Measurements from ENCODE around the gene KIF20B.

KIF20B gene

GRCh38 chr10:89668386-89669071, 32.9 kb upstream of the KIF20B start:
- no peak overlapping the region for H3K4me3 ChIP-seq (ENCODE audit: low read depth, low read length)
- TF ChIP-seq CTCF (IDR thresholded peaks at IDR 0.05; ENCODE audit: low read depth, low read length, missing control alignments) = no peak
- DNase-seq (ENCODE audit: low read depth) = no peak

GRCh38 chr10:89669985-89670384, 31.4 kb upstream of the KIF20B start:
- no peak overlapping the region for H3K4me3 ChIP-seq (ENCODE audit: low read depth, low read length)

GRCh38 chr10:89670926-89671325, 30.5 kb upstream of the KIF20B start:
- H3K4me3 ChIP-seq (ENCODE audit: low read depth, low read length) = no peak overlapping the region
- no peak for DNase-seq (ENCODE audit: low read depth)
- no peak for TF ChIP-seq CTCF (IDR thresholded peaks at IDR 0.05; ENCODE audit: low read depth, low read length, missing control alignments)

More at GRCh38 chr10:89669985-89670384, 31.4 kb upstream of the KIF20B start:
- no peak for TF ChIP-seq CTCF (IDR thresholded peaks at IDR 0.05; ENCODE audit: low read depth, low read length, missing control alignments)
- no peak for DNase-seq (ENCODE audit: low read depth)

GRCh38 chr10:89677341-89677740, 24.0 kb upstream of the KIF20B start:
- H3K4me3 ChIP-seq (ENCODE audit: low read depth, low read length) = no peak overlapping the region
- TF ChIP-seq CTCF (IDR thresholded peaks at IDR 0.05; ENCODE audit: low read depth, low read length, missing control alignments) = no peak
- DNase-seq (ENCODE audit: low read depth) = no peak

GRCh38 chr10:89679986-89680385, 21.4 kb upstream of the KIF20B start:
- no peak overlapping the region for H3K4me3 ChIP-seq (ENCODE audit: low read depth, low read length)
- no peak for DNase-seq (ENCODE audit: low read depth)
- TF ChIP-seq CTCF (IDR thresholded peaks at IDR 0.05; ENCODE audit: low read depth, low read length, missing control alignments) = no peak

GRCh38 chr10:89683883-89684282, 17.5 kb upstream of the KIF20B start:
- DNase-seq (ENCODE audit: low read depth) = no peak
- TF ChIP-seq CTCF (IDR thresholded peaks at IDR 0.05; ENCODE audit: low read depth, low read length, missing control alignments) = no peak
- H3K4me3 ChIP-seq (ENCODE audit: low read depth, low read length) = no peak overlapping the region

GRCh38 chr10:89684604-89685003, 16.8 kb upstream of the KIF20B start:
- H3K4me3 ChIP-seq (ENCODE audit: low read depth, low read length) = no peak overlapping the region
- no peak for DNase-seq (ENCODE audit: low read depth)
- no peak for TF ChIP-seq CTCF (IDR thresholded peaks at IDR 0.05; ENCODE audit: low read depth, low read length, missing control alignments)
